Tibial nerve (tissue), 4 donors: ENCODE data around the gene AMER2.

Experiments used
- CTCF ChIP-seq, 5 experiments: fragments of 200-600 bp in 3 of 5; fragments of 450-650 bp in 2 of 5; sonication (generic) in 3 of 5; IDR thresholded peaks; one replicate each; pipeline ENCODE4 v1.5.1; 2016 to 2019; ENCODE audit warnings: antibody characterized with exemption in 5 of 5, mild to moderate bottlenecking in 3 of 5, moderate library complexity in 2 of 5
- EP300 ChIP-seq, 2 donors: sonication (generic); formaldehyde crosslinking; IDR thresholded peaks; one replicate each; pipeline ENCODE4 v1.6.1; 2017; ENCODE audit warnings: antibody characterized with exemption in 2 of 2, mild to moderate bottlenecking in 1 of 2
- POLR2A ChIP-seq, 2 donors: fragments of 450-650 bp; IDR thresholded peaks; one replicate each; pipeline ENCODE4 v1.6.1; 2017; ENCODE audit warnings: antibody characterized with exemption in 2 of 2, mild to moderate bottlenecking in 2 of 2, moderate library complexity in 2 of 2

- TF ChIP-seq CTCF (IDR thresholded peaks at IDR 0.05): no peak
- no peak for TF ChIP-seq POLR2A (IDR thresholded peaks at IDR 0.05)
- no peak for TF ChIP-seq EP300 (IDR thresholded peaks at IDR 0.05)
These were observed 35.3 kb upstream of the AMER2 start for GRCh38 chr13:25207291-25207810.
